Right lobe of liver (tissue), 6 donors: Measurements from ENCODE around the gene HSPA9. TPM values are rescaled to one million over a fixed set of nuclear protein-coding genes. Genes with fewer than 3 reads are reported as not detected.

ENCODE experiments used
- ATAC-seq, 4 donors: fragments of 200-7000 bp; cut with Tn5 transposase; one replicate each; pipeline ENCODE4 v1.9.1; 2020; ENCODE audit warnings: mild to moderate bottlenecking in 4 of 4, moderate library complexity in 4 of 4
- DNase-seq, 3 donors: peaks; one replicate each; pipeline ENCODE4 v3.0.0-alpha.2; 2020
- H3K27ac ChIP-seq, 3 donors: fragments of 200-600 bp; one replicate each; pipeline ENCODE4 v1.8.0; 2022
- H3K27me3 ChIP-seq, 2 donors: fragments of 200-600 bp; one replicate each; pipeline ENCODE4 v1.8.0; 2022
- H3K36me3 ChIP-seq, 4 donors: fragments of 200-600 bp; sonication (generic) in 1 of 4; one replicate each; pipeline versions ENCODE4 v1.5.1 to v1.8.0; 2017 to 2022; ENCODE audit warnings: control low read depth in 1 of 4
- H3K4me1 ChIP-seq, 4 donors: fragments of 200-600 bp; sonication (generic) in 1 of 4; one replicate each; pipeline versions ENCODE4 v1.5.1 to v1.8.0; 2017 to 2022; ENCODE audit warnings: control low read depth in 1 of 4
- H3K4me3 ChIP-seq, 3 donors: fragments of 200-600 bp; one replicate each; pipeline ENCODE4 v1.8.0; 2022
- H3K9me3 ChIP-seq, 4 donors: fragments of 200-600 bp; sonication (generic) in 1 of 4; one replicate each; pipeline versions ENCODE4 v1.5.1 to v1.8.0; 2017 to 2022; ENCODE audit warnings: control low read depth in 1 of 4
- CTCF ChIP-seq, 4 donors: fragments of 200-600 bp in 3 of 4; fragments of 450-650 bp in 1 of 4; IDR thresholded peaks; one replicate each; pipeline versions ENCODE4 v1.5.1 to v1.8.0; 2016 to 2022; ENCODE audit warnings: antibody characterized with exemption in 4 of 4, mild to moderate bottlenecking in 2 of 4
- POLR2A ChIP-seq: fragments of 450-650 bp; IDR thresholded peaks from one replicate; pipeline ENCODE4 v1.6.1; 2017; ENCODE audit warnings: antibody characterized with exemption, mild to moderate bottlenecking
- WGBS: methylation state at CpG from one replicate; pipeline ENCODE4 v1.1.6; 2018; ENCODE audit warnings: low coverage, low lambda C conversion rate; ENCODE audit not compliant: insufficient coverage; ENCODE audit errors: missing lambda C conversion rate; 5-methylcytosine and 5-hydroxymethylcytosine counted together
- intact Hi-C, 2 donors: fragments of 100-400 bp; cut with DNase I; formaldehyde crosslinking; loops; one replicate each; pipeline versions ENCODE4 v1.11.2 to v1.14.1; 2022
- total RNA-seq, 6 experiments: library from RNA; depleted of rRNA in 2 of 6; stranded (reverse); fragments of >200 nt in 2 of 6; fragmentation: NEBNext Ultra II Directional in 3 of 6; extraction: Animal tissue kit (Norgen Biotek cat#: 25700) in 3 of 6; gene quantifications; one replicate each; pipeline versions ENCODE4 v1.1.0 to v1.2.4, GENCODE V29; 2016 to 2023
- donor health status: DM: no; HTN: yes; CAD: no.
- donor health status: DM: no; HTN: no; CAD: no.
- donor health status: DM: no; HTN: no; CAD: no.
- donor health status: DM: no; HTN: yes; CAD: no.
- donor health status: DM: no; HTN: yes; CAD: no.

HSPA9 gene
- total RNA-seq, 6 experiments from 2014 or later, result 198 to 459 (median 229) TPM

- peak overlapping the region; percentile 60 to 98 (median 97) for H3K4me3 ChIP-seq
- intact Hi-C loops, result loop anchor here in 1 of 2 donors (10.0 kb wide), 1 partner anchor 90 kb away; no protein-coding TSS in a partner anchor
- DNase-seq, result peak in 1 of 3 donors; percentile 31
- no peak for ATAC-seq
- H3K4me1 ChIP-seq, result peaks cover 0 to 33% (median 10%) of the 10 kb centered on the region in 4 donors
- H3K27me3 ChIP-seq, result no peaks in the 10 kb centered on the region
- no peaks in the 10 kb centered on the region for H3K9me3 ChIP-seq
- H3K36me3 ChIP-seq, result no peaks in the 10 kb centered on the region
- 38% methylated on average over 16 of the region's 16 CpGs for WGBS
- peak overlapping the region; percentile 94 to 99 (median 97) for H3K27ac ChIP-seq
- no peak for TF ChIP-seq CTCF (IDR thresholded peaks at IDR 0.05)
- no peak for TF ChIP-seq POLR2A
Observed at GRCh38 chr5:138544181-138545134, 30.7 kb downstream of the HSPA9 start.

DNA sequence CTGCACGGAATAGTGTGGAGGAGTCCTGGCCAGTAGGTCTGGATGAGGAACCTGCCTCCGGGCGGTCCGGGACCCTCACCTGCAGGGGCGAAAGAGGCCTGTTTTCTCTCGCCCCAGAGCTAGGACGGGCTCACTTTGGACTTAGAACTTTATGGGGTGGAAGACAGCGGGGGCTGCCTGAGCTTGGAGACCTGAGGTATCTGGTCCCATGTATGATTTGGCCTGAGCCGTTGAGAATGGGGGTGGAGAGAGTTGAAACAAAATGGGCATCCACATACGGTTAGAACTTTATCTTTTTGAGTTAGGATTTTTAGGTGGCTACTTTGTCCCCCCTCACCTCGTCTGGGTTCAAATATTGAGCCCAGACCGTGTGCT, 31.5 kb downstream of the HSPA9 start:
- WGBS, result 0% methylated on average over 8 of the region's 12 CpGs
- Histone ChIP-seq H3K4me1 (peaks cover 0 to 36% (median 10%) of the 10 kb centered on the region in 4 donors), H3K27me3 (no peaks in the 10 kb centered on the region), H3K36me3 (no peaks in the 10 kb centered on the region), H3K27ac (peak overlapping the region; percentile 94 to 99 (median 97)), H3K9me3 (no peaks in the 10 kb centered on the region), H3K4me3 (peak overlapping the region; percentile 60 to 98 (median 97))
- TF ChIP-seq CTCF (IDR thresholded peaks at IDR 0.05), result no peak
- TF ChIP-seq POLR2A, result no peak
- DNase-seq (no peak), ATAC-seq (peak; percentile 51 to 65 (median 56))
- intact Hi-C loops, result loop anchor here in 1 of 2 donors (10.0 kb wide), 1 partner anchor 89 kb away; no protein-coding TSS in a partner anchor

GRCh38 chr5:138542956-138543729, 32.1 kb downstream of the HSPA9 start, which contains the start of gene ETF1:
TSS of gene ETF1 (minus strand) at chr5:138543236. CDS start at chr5:138542918, 318 bp downstream.
- peak within 1 kb of the TSS; percentile 86 to 98 (median 97) for H3K4me3 ChIP-seq
- H3K27me3 ChIP-seq, result no peaks in the 10 kb centered on the region
- H3K9me3 ChIP-seq, result no peaks in the 10 kb centered on the region
- TF ChIP-seq CTCF (IDR thresholded peaks at IDR 0.05) (no peak), POLR2A (peak; percentile 100)
- ATAC-seq (peak; percentile 91 to 95 (median 92)), DNase-seq (peak; percentile 100)
- peaks cover 0 to 36% (median 10%) of the 10 kb centered on the region in 4 donors for H3K4me1 ChIP-seq
- intact Hi-C loops, result loop anchor here in 1 of 2 donors (10.0 kb wide), 1 partner anchor 88 kb away; no protein-coding TSS in a partner anchor
- H3K27ac ChIP-seq, result peak within 1 kb of the TSS; percentile 94 to 99 (median 97)
- WGBS, result 0% methylated on average over 6 of the region's 70 CpGs
- H3K36me3 ChIP-seq, result no peaks in the 10 kb centered on the region

DNA sequence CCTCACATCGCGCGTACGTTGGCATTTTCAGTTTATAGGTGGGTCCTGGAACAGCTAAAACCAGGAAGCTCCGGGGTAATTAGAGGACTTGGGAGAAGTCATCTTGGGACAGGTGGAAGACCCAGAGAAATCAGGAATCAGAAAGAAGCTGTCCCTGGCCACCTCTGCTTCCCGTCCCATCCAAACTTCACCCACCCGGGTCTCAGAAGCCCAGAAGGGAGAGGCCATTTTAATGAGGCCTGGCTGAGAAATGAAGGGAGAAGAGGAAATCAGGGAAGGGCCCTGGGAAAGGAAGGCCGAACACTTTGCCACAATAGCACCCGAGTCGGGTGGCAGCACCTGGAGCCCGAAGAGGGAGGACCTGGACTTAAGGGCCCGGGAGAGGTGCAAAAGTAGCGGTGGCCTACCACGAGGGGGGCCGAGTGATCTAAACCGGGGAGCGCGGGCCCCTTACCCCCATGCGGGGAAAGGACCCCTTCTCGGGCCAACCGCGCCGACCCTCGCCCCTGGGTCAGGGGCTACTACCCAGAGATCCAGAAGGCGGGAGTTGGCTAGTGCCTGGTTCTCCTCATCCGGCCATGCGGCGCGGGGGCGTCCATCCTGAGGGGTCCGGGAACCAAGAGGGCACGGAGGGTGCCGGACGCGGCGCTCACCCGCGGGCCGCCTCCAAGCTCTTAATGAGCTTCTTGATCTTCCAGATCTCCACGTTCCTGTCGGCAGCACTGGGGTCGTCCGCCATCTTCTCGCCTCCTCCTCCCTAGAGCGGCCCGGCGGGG, 32.8 kb downstream of the HSPA9 start:
- peak in 1 of 3 donors; percentile 76 for DNase-seq
- Histone ChIP-seq H3K27ac (peak overlapping the region; percentile 91 to 99 (median 92)), H3K9me3 (no peaks in the 10 kb centered on the region), H3K4me3 (peak overlapping the region; percentile 86 to 98 (median 97)), H3K36me3 (no peaks in the 10 kb centered on the region), H3K27me3 (no peaks in the 10 kb centered on the region), H3K4me1 (peaks cover 0 to 36% (median 10%) of the 10 kb centered on the region in 4 donors)
- ATAC-seq, result no peak
- TF ChIP-seq CTCF (IDR thresholded peaks at IDR 0.05), result no peak
- TF ChIP-seq POLR2A, result no peak
- intact Hi-C loops, result loop anchor here in 1 of 2 donors (10.0 kb wide), 1 partner anchor 88 kb away; no protein-coding TSS in a partner anchor
- WGBS, result 0% methylated on average over 21 of the region's 47 CpGs
